GM21723 (cell line): Measurements from ENCODE around the gene PFKL.

Experiments used
- ATAC-seq: cut with Tn5 transposase; IDR thresholded peaks from one replicate; pipeline ENCODE4 v1.9.1; 2021; ENCODE audit warnings: mild to moderate bottlenecking, moderate library complexity; ENCODE audit not compliant: unreplicated experiment

Gene PFKL

DNA sequence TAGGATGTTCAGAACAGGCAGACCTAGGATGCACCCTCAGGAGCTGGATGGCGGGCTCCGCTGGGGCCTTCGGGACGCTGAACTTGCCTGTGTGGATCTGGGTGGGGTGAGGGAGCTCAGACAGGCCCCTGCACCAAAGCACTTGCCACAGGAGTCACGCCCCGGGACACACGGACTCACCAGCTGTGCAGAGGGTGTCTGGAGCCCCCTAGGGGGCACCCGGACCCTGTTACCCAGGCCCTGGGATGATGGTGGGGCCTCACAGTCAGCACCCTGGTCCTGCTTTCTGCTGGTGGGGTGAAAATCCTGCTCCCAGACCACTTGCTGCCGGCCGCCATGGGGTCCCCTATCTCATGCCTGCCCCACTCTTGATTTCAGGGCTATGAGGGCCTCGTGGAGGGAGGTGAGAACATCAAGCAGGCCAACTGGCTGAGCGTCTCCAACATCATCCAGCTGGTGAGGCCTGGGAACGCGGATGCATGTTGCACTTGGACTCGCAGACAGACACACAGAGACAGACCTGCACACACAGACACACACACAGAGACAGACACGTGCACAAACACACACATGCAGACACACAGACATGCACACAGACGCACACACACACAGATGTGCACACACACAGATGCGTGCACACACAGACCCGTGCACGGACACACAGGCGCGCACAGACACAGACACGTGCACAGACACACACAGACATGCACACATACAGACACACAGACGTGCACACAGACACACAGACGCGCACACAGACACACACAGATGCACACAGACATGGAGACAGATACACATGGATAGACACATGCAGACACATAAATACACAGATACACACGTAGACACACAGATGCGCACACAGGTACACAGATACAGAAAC is 11.0 kb downstream of the PFKL start:
- no peak for ATAC-seq

DNA sequence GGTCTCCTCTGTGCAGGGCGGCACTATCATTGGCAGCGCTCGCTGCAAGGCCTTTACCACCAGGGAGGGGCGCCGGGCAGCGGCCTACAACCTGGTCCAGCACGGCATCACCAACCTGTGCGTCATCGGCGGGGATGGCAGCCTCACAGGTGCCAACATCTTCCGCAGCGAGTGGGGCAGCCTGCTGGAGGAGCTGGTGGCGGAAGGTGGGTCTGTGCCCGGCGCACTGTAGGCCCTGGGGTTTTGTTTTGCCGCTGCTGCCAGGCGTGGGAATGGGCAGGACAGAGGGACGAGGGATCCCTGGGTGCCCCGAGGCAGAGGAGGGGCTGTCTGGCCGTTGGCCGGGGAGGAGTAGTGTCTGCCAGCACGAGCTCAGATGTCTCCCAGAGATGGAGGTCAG is 12.2 kb downstream of the PFKL start:
- no peak for ATAC-seq

DNA sequence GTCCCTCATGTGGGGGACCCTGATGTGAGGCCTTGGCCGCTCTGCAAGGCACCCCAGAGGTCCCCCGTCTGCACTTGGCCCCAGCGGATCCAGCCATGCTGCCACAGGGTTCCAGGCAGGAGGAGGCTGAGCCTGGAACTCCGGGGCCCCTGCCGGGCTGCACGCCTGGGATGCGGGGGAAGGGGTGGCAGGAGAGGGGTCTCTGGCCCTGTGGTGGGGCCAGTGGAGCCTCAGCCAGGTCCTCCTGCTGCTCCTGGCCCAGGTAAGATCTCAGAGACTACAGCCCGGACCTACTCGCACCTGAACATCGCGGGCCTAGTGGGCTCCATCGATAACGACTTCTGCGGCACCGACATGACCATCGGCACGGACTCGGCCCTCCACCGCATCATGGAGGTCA is 12.9 kb downstream of the PFKL start:
- ATAC-seq: no peak

DNA sequence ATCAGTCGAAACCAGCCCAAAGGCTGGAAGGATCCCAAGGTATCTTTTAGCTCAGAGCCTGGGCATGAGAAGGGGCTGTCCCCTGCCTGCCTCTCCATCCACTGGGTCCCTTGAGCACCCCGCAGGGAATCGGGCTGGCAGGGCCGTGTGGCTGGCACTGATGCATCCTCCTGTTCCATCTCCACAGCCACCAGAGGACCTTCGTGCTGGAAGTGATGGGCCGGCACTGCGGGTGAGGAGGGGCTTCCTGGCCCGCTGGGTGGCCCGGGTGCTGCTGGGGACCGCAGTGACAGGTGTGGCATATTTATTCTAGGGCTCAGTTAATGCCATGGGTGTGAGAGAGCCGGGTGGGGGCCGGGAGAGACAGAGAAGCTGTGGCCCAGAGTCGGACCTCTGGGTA is 13.6 kb downstream of the PFKL start:
- ATAC-seq: no peak

DNA sequence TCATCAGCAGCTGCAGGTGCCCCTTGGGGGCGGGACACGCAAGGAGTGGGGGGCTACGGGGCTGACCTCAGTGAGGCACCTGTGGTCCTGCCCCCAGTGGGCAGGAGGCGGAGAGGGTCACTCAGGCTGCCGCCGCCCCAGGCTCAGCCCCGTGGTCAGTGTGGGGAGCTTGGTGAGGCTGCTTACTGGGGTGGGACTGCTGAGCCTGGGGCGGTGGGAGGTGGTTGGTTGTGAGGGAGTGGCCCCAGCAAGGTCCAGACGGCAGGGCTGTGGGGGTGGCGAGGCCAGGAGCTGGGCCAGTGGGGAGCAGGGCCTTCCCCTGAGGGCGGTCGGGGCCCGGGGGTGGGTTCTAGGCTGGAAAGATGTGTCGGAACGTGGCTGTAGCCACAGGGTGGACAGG is 14.3 kb downstream of the PFKL start:
- no peak for ATAC-seq

DNA sequence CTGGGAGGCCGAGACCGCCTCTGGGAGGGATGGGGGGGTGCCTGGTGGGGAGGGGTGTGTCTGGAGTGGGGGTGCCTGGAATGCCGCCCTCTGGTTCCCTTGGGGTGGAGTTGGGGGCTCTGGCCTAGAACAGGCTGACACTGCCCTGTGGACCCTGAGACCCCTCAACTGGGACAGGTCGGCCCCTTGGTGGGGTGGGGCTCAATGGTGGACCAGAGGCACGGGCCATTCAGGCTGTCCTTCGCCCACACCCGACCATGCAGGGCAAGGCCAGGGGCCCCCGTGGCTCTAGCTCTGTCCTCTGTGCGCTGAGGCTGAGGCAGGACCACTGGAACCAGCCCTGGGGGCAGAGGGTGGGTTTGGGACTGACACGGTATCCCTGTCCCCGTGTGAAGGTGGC is 14.7 kb downstream of the PFKL start:
- ATAC-seq: no peak

DNA sequence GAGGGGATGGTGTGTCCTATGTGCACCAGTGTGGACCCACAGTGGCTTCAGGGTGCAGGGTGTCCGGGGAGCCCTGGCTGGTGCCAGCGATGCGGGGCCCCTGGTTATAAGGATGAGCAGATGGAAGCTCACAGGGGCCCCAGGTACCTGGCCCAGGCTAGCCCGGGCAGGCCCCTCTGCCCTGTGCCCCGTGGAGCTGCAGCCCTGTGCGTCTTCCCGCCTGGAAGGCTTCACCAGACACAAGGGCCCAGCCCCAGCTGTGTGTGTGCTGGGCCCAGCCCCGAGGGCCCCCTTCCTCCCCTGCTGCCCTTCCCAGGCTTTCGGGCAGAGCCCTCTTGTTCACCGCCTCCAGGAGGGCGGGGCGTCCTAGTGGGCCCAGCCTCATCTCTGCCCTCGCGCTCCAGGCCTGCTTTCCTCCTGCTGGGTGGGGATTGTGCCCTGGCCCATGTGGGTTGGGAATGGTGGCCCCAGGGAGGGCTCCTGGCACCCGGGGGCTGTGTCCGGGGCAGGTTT is 15.9 kb downstream of the PFKL start:
- ATAC-seq: no peak

DNA sequence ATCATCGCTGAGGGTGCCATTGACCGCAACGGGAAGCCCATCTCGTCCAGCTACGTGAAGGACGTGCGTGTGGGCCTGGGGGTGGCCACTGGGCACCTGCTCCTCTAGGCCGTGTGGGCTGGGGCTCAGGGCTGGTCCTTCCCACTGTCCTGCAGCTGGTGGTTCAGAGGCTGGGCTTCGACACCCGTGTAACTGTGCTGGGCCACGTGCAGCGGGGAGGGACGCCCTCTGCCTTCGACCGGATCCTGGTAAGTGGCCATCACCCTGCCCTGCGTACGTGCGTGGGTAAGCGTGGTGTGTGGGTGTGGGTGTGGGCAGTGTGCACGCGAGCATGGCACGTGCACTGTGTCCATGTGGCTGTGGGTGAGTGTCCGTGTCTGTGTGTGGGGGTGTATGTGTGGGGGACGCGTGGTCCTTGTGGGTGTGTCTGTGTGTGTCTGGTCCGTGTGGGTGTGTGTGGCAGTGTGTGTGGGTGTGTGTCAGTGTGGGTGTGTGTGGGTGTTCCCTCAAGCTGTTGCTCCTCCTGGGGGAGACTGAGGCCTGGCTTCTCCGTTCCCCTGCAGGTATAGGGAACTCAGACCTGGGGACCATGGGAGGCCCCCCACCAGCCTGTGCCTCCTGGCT is 16.5 kb downstream of the PFKL start:
- no peak for ATAC-seq

DNA sequence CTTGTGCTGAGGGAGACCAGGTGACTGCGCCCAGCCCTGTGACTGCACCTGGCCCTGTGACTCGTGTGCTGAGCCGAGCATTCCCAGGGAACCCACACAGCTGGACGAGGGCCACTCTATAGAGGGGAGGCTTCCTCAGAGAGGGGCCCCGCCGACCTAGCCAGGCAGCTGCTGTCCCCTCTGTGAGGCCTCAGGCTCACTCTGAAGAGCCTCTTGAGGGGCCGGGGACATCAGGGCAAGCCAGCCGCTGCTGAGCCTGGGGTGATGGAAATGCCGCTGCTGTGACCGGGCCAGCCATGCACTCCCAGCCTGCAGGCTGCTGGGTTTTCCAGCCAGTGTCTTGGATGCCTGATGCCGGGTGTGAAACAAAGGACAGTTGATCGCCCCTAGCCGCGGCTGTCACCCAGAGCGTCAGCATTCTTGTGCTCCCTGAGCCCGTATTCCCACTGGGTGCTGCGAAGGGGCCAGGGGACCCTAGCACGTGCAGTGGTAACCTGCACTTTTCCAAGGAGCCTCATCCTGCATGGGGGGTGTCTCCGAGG is 17.5 kb downstream of the PFKL start:
- ATAC-seq: no peak

DNA sequence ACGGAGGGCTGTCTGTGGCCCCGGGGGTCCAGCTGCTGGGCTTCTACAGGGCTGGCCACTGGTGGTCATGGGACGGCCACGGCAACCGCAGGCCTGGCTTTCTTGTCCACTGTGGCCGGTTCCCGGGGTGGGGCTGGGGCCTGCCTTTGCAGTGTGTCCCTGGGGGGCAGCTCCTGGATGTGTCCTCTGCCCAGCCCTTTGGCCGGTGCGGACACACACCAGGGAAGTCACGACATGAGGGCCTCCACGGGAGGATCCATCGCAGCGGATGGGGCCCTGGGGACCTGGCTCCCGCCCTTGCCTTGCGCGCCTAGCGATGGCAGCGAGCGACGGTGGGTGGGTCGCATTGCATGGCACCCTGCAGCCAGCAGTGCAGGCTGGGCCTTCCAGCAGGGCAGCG is 18.0 kb downstream of the PFKL start:
- ATAC-seq: no peak

DNA sequence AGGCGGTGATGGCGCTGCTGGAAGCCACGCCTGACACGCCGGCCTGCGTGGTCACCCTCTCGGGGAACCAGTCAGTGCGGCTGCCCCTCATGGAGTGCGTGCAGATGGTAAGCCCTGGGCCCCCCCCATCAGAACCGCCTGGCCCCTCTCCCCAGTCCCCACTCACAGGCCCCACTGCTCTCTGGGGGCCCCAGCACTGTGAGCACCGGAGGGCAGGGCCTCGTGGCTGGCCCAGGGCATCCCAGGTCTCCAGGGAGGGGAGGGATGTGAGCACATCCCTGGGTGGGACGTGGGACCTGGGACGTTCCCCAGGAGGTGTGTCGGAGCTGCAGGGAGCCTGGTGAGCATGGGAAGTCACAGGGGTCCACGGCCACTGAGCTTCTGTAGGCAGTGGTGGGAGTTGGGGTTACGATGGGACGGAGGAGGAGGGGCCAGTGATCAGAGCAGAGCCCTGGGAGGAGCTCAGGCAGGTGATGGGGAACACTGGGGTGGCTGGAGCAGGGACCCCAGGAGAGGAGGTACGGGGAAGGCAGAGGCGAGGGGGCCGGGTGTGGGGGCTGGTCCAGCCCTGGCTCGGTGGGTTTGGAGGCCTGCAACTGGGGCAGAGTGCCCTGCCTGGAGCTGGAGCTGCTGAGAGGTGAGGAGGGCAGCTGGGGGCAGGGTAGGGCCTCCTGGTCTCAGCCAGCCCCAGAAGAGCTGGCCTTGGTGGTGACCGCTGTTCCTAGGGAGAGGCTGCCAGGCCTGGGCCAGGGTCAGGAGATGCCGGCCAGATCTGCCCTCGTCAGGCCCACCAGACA is 18.8 kb downstream of the PFKL start:
- ATAC-seq: no peak

DNA sequence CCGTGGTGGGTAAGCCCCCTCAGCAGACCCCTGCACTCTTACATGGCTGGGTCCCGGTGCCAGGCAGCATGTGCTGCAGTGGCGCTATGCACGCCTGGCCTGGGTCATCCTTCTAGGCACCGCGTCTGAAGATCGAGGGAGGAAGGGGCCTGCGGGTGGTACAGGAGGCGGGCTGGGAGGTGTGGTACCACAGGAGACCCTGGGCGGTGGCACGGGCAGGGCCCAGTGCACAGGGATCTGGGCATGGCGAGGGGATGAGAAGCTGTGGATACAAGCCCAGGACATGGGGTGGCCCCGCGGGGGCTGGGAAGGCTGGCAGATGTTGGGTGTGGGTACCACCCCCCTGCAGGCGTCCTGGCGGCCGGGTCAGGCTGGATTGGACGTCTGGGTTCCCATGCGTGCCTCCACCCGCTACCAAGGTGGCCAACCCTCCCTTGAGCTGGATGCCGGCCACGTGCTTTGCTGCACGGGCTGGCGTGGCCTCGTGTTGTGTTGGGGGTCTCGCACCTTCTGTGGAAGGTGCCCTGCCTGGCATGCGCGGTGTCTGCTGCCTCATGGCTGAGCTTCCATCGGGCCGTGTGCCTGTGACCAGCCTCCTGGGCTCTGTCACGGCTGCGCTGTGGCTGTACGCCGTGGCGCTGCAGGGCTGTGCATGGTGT is 19.7 kb downstream of the PFKL start:
- ATAC-seq: no peak

DNA sequence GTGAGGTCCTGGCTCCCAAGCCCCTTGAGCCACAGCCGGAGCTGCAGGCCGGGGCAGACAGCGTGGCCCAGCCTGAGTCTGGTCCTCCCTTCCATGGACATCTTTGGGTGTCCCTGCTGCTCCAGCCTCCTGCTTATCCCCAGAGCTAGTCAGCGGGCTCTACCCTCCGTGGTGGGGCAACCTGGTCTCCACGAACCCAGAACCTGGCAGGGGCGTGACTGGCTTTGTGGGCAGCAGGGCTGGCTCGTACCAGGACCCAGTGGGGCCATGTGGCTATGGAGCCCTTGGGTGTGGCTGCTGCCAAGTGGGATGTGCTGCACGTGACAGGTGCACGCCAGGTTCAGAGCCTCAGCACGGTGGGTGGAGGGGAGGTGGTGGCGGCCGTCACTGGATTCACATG is 21.0 kb downstream of the PFKL start:
- no peak for ATAC-seq

DNA sequence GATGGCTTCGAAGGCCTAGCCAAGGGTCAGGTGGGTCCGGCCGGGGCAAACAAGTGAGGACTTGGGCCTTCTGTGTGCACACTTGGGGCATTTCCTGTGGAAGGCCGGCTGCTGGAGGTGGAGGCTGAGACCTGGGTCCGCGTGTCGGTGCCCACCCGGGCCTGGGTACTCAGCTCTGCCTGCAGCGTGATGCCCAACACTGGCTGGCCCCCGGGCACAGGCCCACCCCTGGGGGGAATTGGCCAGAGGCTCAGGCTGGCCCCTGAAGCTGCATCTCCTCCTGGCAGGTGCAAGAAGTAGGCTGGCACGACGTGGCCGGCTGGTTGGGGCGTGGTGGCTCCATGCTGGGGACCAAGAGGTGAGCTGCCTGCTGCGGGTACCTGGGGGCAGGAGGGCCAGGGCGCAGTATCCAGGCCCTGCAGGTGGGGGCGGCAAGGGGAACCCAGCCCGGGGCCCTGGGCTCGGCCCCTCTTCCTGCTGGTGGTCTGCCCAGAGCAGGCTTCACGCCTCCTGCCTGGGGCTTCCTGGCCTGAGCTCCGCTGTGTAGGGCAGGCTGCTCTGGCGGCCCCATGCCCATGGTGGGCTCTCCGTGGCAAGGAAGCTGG is 22.1 kb downstream of the PFKL start:
- no peak for ATAC-seq

DNA sequence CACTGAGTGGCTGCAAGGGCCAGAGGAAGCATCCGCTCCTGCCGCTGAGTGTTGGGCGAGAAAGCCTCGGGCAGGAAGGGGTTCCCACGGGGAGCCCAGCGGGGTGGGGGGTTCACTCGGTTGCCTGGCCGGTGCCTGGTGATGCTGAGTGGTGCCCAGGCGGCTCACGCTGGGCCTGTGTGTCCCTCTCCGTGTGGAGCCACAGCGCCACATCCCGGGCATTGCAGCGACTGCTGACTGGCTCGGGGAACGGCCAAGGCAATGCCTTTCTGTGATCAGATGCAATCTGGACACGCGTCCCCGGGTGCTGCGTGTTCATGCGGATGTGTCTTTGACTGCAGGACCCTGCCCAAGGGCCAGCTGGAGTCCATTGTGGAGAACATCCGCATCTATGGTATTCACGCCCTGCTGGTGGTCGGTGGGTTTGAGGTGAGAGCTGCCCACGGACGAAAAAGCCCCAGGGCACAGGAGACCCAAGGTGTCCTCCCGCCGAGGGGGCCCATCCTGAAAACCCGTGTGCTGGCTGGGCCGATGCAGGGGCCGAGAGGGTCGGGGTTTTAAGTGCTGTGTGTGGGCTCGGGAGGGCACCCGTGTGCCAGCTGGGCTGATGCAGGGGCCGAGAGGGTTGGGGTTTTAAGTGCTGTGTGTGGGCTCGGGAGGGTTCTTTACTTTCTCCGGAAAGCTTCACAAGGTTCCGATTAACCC is 22.9 kb downstream of the PFKL start:
- no peak for ATAC-seq

DNA sequence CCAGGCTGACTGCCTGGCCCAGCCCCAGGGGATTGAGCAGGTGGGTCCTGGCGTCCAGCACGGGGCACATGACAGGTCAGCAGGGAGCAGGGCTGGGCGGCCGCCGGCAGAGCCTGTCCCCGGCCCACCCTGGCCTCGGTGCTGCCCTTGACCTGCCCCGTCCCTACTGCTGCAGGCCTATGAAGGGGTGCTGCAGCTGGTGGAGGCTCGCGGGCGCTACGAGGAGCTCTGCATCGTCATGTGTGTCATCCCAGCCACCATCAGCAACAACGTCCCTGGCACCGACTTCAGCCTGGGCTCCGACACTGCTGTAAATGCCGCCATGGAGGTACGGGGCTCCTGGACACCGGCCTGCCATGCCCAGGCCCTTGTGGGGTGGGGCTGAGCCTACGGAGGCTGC is 23.7 kb downstream of the PFKL start:
- no peak for ATAC-seq

DNA sequence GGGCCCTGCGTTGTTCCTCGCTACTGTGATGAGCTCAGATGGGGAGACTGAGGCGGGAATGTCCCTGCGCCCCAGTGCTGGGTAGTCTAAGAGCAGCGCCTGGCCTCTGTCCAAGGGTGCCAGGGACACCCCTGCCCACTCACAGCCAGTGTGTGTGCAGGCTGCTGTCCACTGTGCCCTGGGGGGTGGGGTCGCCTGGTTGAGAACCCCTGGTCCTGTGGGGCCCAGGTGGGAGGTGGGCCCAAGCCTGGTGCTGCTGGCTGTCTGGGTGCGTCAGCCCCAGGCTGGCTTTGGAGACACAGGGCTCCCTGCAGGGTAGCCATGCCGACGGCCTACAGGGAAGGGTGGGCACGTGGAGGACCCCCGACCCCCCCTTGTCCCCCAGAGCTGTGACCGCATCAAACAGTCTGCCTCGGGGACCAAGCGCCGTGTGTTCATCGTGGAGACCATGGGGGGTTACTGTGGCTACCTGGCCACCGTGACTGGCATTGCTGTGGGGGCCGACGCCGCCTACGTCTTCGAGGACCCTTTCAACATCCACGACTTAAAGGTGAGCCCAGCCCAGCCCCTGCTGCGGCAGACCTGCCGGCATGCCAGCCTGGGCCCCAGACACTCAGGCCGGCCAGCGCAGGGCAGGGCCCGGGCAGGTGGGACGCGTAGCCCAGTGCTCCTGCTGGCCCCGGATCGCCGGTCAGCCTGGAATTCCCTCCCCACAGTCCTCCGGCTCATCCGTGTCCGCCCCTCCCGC is 24.4 kb downstream of the PFKL start:
- no peak for ATAC-seq

DNA sequence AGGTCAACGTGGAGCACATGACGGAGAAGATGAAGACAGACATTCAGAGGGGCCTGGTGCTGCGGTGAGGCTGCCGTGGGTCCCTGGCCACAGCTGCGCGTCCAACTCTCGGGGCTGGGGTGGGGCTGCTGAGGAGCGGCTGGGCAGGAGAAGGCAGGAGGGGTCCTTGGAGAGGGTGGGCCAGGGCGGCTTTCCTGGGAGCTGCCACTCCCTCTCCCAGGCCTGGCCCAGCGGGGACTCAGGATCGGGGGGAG is 24.9 kb downstream of the PFKL start:
- ATAC-seq: no peak
